Measurements from ENCODE around the gene CXCR1. TPM values are rescaled to one million over a fixed set of nuclear protein-coding genes. Genes with fewer than 3 reads are reported as not detected.

CXCR1 gene
- total and polyA plus RNA-seq, 5 donors from 2014 or later = 0.08 to 0.94 (median 0.46) TPM; not detected in 1

DNA sequence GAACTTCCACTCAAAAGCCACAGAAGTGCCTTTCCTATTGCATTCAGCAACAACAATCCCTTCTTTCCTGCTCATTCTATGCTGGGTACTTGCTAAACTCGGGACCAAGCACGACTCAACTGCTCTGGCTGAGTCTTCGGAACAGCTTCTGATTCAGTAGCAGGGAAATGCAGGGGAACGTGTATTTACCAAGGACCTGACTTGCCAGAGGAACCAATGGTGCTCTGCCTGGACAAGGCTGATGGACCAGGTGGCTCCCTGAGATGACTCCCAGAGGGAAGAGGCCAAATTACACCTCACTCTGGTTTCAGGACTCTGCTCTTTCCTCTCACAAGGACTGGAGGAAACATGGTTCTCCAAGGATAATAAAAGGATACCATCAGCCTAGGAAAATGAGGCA lies 28.7 kb downstream of the CXCR1 start:
- peaks cover 12% of the 10 kb centered on the region for H3K27me3 ChIP-seq (ENCODE audit: control insufficient read depth, insufficient read depth, low read length)
- no peaks in the 10 kb centered on the region for H3K4me1 ChIP-seq (ENCODE audit: control insufficient read depth, insufficient read depth, low read length, poor library complexity, severe bottlenecking)
- ATAC-seq (ENCODE audit: low read depth in 2 of 2) (no peak), DNase-seq (no peak)
- H3K4me3 ChIP-seq (ENCODE audit: low read depth, low read length) = no peak overlapping the region
- Mint-ChIP-seq H3K9me3 (peaks cover 0 to 5% (median 0%) of the 10 kb centered on the region in 7 donors), H3K27me3 (peaks cover 13% of the 10 kb centered on the region), H3K36me3 (no peaks in the 10 kb centered on the region), H3K4me1 (peaks cover 0 to 3% (median 0%) of the 10 kb centered on the region in 4 donors), H3K27ac (no peak overlapping the region), H3K4me3 (no peak overlapping the region)
- H3K36me3 ChIP-seq (ENCODE audit: control insufficient read depth, insufficient read depth, low read length) = no peaks in the 10 kb centered on the region
- H3K9me3 ChIP-seq (ENCODE audit: control insufficient read depth in 2 of 2, low read length in 2 of 2) = no peaks in the 10 kb centered on the region
- no peak overlapping the region for H3K27ac ChIP-seq (ENCODE audit: insufficient read depth, low read length, poor library complexity, severe bottlenecking)

DNA sequence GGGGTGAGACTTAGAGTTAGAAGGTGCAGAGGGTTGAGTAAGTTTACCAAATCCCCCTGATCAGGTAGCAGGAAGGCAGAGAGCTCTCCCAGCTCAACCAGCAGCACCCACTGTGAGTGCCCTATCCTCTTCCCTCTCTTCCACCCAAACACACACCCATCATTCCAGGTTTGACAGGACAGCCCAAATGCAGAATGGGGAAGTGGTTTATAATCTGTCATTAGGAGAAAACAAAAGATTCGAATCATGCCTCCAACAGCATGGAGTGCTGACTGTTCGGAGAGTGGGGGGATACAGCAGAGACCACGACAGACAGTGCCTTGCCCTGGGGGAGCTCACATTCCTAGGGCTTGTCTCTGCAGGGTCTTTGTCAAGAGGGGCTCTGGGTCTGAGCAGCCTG lies 29.2 kb downstream of the CXCR1 start:
- Mint-ChIP-seq H3K36me3 (no peaks in the 10 kb centered on the region), H3K4me1 (peaks cover 0 to 3% (median 0%) of the 10 kb centered on the region in 4 donors), H3K4me3 (no peak overlapping the region), H3K9me3 (peaks cover 0 to 5% (median 0%) of the 10 kb centered on the region in 7 donors), H3K27me3 (peaks cover 18% of the 10 kb centered on the region), H3K27ac (no peak overlapping the region)
- Histone ChIP-seq H3K36me3 (ENCODE audit: control insufficient read depth, insufficient read depth, low read length) (no peaks in the 10 kb centered on the region), H3K9me3 (ENCODE audit: control insufficient read depth in 2 of 2, low read length in 2 of 2) (no peaks in the 10 kb centered on the region), H3K4me3 (ENCODE audit: low read depth, low read length) (no peak overlapping the region), H3K27ac (ENCODE audit: insufficient read depth, low read length, poor library complexity, severe bottlenecking) (no peak overlapping the region), H3K27me3 (ENCODE audit: control insufficient read depth, insufficient read depth, low read length) (peaks cover 12% of the 10 kb centered on the region), H3K4me1 (ENCODE audit: control insufficient read depth, insufficient read depth, low read length, poor library complexity, severe bottlenecking) (no peaks in the 10 kb centered on the region)
- ATAC-seq (ENCODE audit: low read depth in 2 of 2) (no peak), DNase-seq (no peak)

DNA sequence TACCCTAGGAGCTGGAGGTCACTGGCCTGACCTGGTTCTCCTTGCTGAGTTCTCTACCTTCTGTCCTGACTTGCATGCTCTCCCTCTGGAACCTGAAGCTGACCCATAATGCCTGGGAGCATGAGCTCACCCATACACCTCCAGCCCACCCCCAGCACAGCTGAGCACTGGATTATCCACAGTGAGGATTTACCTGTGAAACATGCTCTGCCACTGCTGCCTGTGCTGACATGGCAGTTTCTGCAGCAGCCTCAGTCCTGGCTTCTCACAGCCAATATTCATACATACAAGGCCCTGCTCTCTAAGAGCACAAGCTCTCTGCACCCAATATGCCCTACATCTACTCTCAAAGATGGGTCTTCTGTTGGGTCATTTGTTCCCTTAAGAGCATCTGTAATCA lies 35.9 kb downstream of the CXCR1 start:
- no peak overlapping the region for H3K4me3 Mint-ChIP-seq
- peaks cover 0 to 4% (median 0%) of the 10 kb centered on the region in 7 donors for H3K9me3 Mint-ChIP-seq
- H3K27me3 Mint-ChIP-seq = peaks cover 30% of the 10 kb centered on the region
- ATAC-seq (ENCODE audit: low read depth in 2 of 2) (no peak), DNase-seq (no peak)
- Histone ChIP-seq H3K27ac (ENCODE audit: insufficient read depth, low read length, poor library complexity, severe bottlenecking) (no peak overlapping the region), H3K27me3 (ENCODE audit: control insufficient read depth, insufficient read depth, low read length) (peaks cover 3% of the 10 kb centered on the region), H3K4me1 (ENCODE audit: control insufficient read depth, insufficient read depth, low read length, poor library complexity, severe bottlenecking) (no peaks in the 10 kb centered on the region), H3K9me3 (ENCODE audit: control insufficient read depth in 2 of 2, low read length in 2 of 2) (no peaks in the 10 kb centered on the region), H3K36me3 (ENCODE audit: control insufficient read depth, insufficient read depth, low read length) (no peaks in the 10 kb centered on the region), H3K4me3 (ENCODE audit: low read depth, low read length) (no peak overlapping the region)
- peaks cover 0 to 1% (median 0%) of the 10 kb centered on the region in 4 donors for H3K4me1 Mint-ChIP-seq
- no peak overlapping the region for H3K27ac Mint-ChIP-seq
- no peaks in the 10 kb centered on the region for H3K36me3 Mint-ChIP-seq

DNA sequence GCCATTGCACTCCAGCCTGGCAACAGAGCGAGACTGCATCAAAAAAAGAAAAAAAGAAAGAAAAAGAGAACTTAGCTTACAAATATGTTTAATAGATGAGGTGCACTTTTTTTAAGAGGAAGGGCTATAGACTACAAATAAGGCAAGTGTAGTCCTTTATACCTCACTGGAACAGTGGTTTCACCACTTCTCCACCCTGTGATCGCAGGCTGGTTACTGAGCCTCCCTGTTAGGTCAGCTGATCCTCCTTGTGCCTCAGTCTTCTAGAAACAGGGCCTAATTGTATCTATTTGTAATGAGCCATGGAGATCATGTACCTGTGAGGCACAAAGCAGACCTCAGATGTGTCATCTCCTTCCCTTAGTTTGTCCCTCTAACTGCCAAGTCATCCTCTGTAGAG lies 36.4 kb downstream of the CXCR1 start:
- no peaks in the 10 kb centered on the region for H3K4me1 ChIP-seq (ENCODE audit: control insufficient read depth, insufficient read depth, low read length, poor library complexity, severe bottlenecking)
- peaks cover 3% of the 10 kb centered on the region for H3K27me3 ChIP-seq (ENCODE audit: control insufficient read depth, insufficient read depth, low read length)
- H3K4me3 ChIP-seq (ENCODE audit: low read depth, low read length) = no peak overlapping the region
- no peaks in the 10 kb centered on the region for H3K9me3 ChIP-seq (ENCODE audit: control insufficient read depth in 2 of 2, low read length in 2 of 2)
- H3K36me3 ChIP-seq (ENCODE audit: control insufficient read depth, insufficient read depth, low read length) = no peaks in the 10 kb centered on the region
- Mint-ChIP-seq H3K27ac (no peak overlapping the region), H3K9me3 (peaks cover 0 to 5% (median 0%) of the 10 kb centered on the region in 7 donors), H3K36me3 (no peaks in the 10 kb centered on the region), H3K27me3 (peaks cover 32% of the 10 kb centered on the region), H3K4me1 (peaks cover 4 to 5% (median 4%) of the 10 kb centered on the region in 4 donors), H3K4me3 (no peak overlapping the region)
- no peak overlapping the region for H3K27ac ChIP-seq (ENCODE audit: insufficient read depth, low read length, poor library complexity, severe bottlenecking)
- no peak for ATAC-seq (ENCODE audit: low read depth in 2 of 2)
- DNase-seq = no peak

DNA sequence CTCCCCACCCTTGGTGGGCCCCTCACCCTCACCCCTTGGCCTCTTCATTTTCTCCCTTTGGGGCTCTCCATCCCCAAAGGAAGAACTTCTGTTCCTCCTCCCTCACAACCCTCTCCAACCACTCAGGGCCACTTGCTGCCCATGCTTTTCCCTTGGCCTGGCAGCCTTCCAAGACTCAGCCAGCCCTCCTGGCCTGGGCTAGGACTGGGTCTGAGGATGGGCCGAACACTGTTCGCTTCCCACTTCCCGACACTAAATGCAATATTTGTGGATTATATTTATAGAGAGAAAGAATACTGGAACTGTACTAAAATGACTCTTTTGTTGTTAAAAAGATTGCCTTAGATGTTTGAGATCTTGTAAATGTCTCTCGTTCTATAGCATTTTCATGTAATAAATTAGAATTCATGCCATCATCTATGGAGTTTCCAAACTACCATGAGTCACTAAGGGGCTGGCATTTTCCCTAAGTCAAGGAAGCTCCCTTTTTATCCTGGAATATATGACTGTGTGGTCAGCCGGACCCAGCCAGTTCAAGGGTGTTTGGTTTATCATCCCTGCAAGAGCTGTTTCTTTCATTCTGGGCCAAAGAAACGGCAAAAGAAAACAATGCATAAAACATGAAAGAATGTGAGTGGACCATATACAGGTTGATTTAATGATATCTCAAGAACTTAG lies 37.2 kb downstream of the CXCR1 start:
- peaks cover 32% of the 10 kb centered on the region for H3K27me3 Mint-ChIP-seq

DNA sequence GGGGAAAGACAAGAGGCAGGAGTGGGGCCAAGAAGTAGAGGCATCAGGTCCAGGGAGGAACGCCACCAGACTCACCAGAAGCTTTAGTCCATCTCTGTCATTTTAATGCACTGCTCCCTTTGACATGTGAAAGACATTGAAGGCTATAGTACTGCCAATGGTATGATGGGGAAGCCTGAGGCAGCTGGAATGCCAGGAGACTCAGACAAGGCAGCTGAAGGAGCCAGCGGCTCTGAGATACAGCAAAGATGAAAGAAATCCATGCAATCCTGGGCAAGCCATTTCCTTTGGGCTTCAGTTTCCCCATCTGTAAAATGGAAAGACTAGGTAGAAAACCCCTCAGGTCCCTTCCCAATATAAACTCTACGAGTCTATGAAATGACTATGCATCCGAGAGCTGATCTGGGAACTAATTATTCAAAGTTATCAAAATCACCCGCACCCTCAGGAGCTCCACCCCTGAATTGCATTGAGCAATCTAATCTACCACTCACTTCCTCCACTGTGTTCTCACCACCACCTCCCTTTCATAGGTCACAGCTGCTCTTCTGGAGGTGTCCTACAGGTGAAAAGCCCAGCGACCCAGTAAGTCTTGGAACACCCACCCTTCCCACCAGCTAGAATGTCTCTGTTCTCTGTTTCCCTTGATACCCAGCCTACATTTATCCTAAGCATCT lies 37.8 kb downstream of the CXCR1 start:
- H3K27ac ChIP-seq (ENCODE audit: insufficient read depth, low read length, poor library complexity, severe bottlenecking) = no peak overlapping the region
- ATAC-seq (ENCODE audit: low read depth in 2 of 2) (no peak), DNase-seq (no peak)
- Mint-ChIP-seq H3K4me1 (peaks cover 4 to 8% (median 5%) of the 10 kb centered on the region in 4 donors), H3K36me3 (no peaks in the 10 kb centered on the region), H3K4me3 (no peak overlapping the region), H3K9me3 (peaks cover 0 to 8% (median 0%) of the 10 kb centered on the region in 7 donors), H3K27me3 (peaks cover 29% of the 10 kb centered on the region), H3K27ac (no peak overlapping the region)
- no peaks in the 10 kb centered on the region for H3K4me1 ChIP-seq (ENCODE audit: control insufficient read depth, insufficient read depth, low read length, poor library complexity, severe bottlenecking)
- H3K9me3 ChIP-seq (ENCODE audit: control insufficient read depth in 2 of 2, low read length in 2 of 2) = no peaks in the 10 kb centered on the region
- H3K4me3 ChIP-seq (ENCODE audit: low read depth, low read length) = no peak overlapping the region
- no peaks in the 10 kb centered on the region for H3K36me3 ChIP-seq (ENCODE audit: control insufficient read depth, insufficient read depth, low read length)
- peaks cover 3% of the 10 kb centered on the region for H3K27me3 ChIP-seq (ENCODE audit: control insufficient read depth, insufficient read depth, low read length)

More for the DNA sequence above, 37.2 kb downstream of the CXCR1 start:
- peaks cover 4 to 8% (median 5%) of the 10 kb centered on the region in 4 donors for H3K4me1 Mint-ChIP-seq
- no peaks in the 10 kb centered on the region for H3K4me1 ChIP-seq (ENCODE audit: control insufficient read depth, insufficient read depth, low read length, poor library complexity, severe bottlenecking)
- peaks cover 3% of the 10 kb centered on the region for H3K27me3 ChIP-seq (ENCODE audit: control insufficient read depth, insufficient read depth, low read length)
- no peaks in the 10 kb centered on the region for H3K36me3 ChIP-seq (ENCODE audit: control insufficient read depth, insufficient read depth, low read length)
- H3K4me3 ChIP-seq (ENCODE audit: low read depth, low read length) = no peak overlapping the region
- no peak overlapping the region for H3K27ac Mint-ChIP-seq
- ATAC-seq (ENCODE audit: low read depth in 2 of 2) = no peak
- H3K9me3 ChIP-seq (ENCODE audit: control insufficient read depth in 2 of 2, low read length in 2 of 2) = no peaks in the 10 kb centered on the region
- H3K27ac ChIP-seq (ENCODE audit: insufficient read depth, low read length, poor library complexity, severe bottlenecking) = no peak overlapping the region
- no peak for DNase-seq
- H3K36me3 Mint-ChIP-seq = no peaks in the 10 kb centered on the region
- no peak overlapping the region for H3K4me3 Mint-ChIP-seq
- peaks cover 0 to 8% (median 0%) of the 10 kb centered on the region in 7 donors for H3K9me3 Mint-ChIP-seq

DNA sequence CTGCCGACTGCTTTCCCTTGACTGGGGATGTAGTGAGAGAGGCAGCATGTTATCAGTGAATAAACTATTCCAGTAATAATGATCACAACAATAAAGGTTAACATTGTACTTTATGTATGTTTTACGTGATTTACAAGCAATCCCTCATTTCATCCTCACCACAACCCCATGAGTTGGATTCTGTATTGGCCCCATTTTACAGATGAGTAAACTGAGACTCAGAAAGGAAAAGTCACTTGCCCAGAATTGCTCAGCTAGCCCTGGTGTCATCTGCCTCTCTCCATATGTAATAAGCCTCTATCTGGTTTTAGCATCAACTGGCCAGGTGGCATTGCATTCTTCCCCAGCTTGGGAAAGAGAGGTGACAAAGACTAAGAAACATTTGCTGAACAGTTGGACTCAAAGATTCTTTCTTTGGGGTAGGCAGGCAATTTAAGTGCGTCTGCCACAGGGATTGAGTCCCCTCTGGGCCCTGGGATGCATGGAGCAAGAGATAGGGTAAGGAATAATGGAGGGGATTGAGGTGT lies 38.8 kb downstream of the CXCR1 start:
- peaks cover 30% of the 10 kb centered on the region for H3K27me3 Mint-ChIP-seq
- H3K4me3 ChIP-seq (ENCODE audit: low read depth, low read length) = no peak overlapping the region

More for the DNA sequence above, 38.8 kb downstream of the CXCR1 start:
- Mint-ChIP-seq H3K27ac (no peak overlapping the region), H3K9me3 (peaks cover 0 to 8% (median 0%) of the 10 kb centered on the region in 7 donors), H3K4me3 (no peak overlapping the region), H3K36me3 (no peaks in the 10 kb centered on the region), H3K4me1 (peaks cover 4 to 8% (median 5%) of the 10 kb centered on the region in 4 donors)
- Histone ChIP-seq H3K4me1 (ENCODE audit: control insufficient read depth, insufficient read depth, low read length, poor library complexity, severe bottlenecking) (no peaks in the 10 kb centered on the region), H3K27ac (ENCODE audit: insufficient read depth, low read length, poor library complexity, severe bottlenecking) (no peak overlapping the region), H3K9me3 (ENCODE audit: control insufficient read depth in 2 of 2, low read length in 2 of 2) (no peaks in the 10 kb centered on the region), H3K36me3 (ENCODE audit: control insufficient read depth, insufficient read depth, low read length) (no peaks in the 10 kb centered on the region), H3K27me3 (ENCODE audit: control insufficient read depth, insufficient read depth, low read length) (peaks cover 3% of the 10 kb centered on the region)
- DNase-seq (no peak), ATAC-seq (ENCODE audit: low read depth in 2 of 2) (no peak)
